Trophoblast cell (in vitro differentiated cells and primary cell): Measurements from ENCODE around the gene MAML1.

ENCODE experiments used
- DNase-seq, 2 donors: peaks; one replicate each; pipeline ENCODE4 v3.0.0-alpha.2; 2016
- H2AFZ ChIP-seq: 2 replicates; pipeline ENCODE4 v1.6.1; 2013; ENCODE audit warnings: low read length, moderate library complexity, mild to moderate bottlenecking; ENCODE audit not compliant: insufficient read depth, poor library complexity
- H2AK5ac ChIP-seq: 2 replicates; pipeline ENCODE4 v1.6.1; 2013; ENCODE audit warnings: mild to moderate bottlenecking, low read length
- H2BK120ac ChIP-seq: 2 replicates; pipeline ENCODE4 v1.6.1; 2013; ENCODE audit warnings: low read length, mild to moderate bottlenecking, moderate library complexity; ENCODE audit not compliant: insufficient read depth, poor library complexity
- H2BK12ac ChIP-seq: 2 replicates; pipeline ENCODE4 v1.6.1; 2013; ENCODE audit warnings: mild to moderate bottlenecking, low read length, moderate library complexity
- H2BK5ac ChIP-seq: 2 replicates; pipeline ENCODE4 v1.6.1; 2013; ENCODE audit warnings: low read length, low read depth, moderate library complexity, mild to moderate bottlenecking; ENCODE audit not compliant: poor library complexity
- H3K14ac ChIP-seq: 2 replicates; pipeline ENCODE4 v1.6.1; 2013; ENCODE audit warnings: mild to moderate bottlenecking, low read length
- H3K18ac ChIP-seq: 2 replicates; pipeline ENCODE4 v1.6.1; 2013; ENCODE audit warnings: mild to moderate bottlenecking, low read length
- H3K23ac ChIP-seq: 2 replicates; pipeline ENCODE4 v1.6.1; 2013; ENCODE audit warnings: low read length
- H3K27ac ChIP-seq: 2 replicates; pipeline ENCODE4 v1.5.1; 2013; ENCODE audit warnings: low read depth, mild to moderate bottlenecking, inconsistent platforms, low read length, moderate library complexity
- H3K27me3 ChIP-seq: 2 replicates; pipeline ENCODE4 v1.6.1; 2013; ENCODE audit warnings: inconsistent platforms, mild to moderate bottlenecking, low read length, moderate library complexity; ENCODE audit not compliant: insufficient read depth
- H3K36me3 ChIP-seq, 2 experiments: 1 replicate in 1 of 2; 2 replicates in 1 of 2; pipeline ENCODE4 v1.6.1; 2013; ENCODE audit warnings: low read length in 2 of 2, mild to moderate bottlenecking in 2 of 2, moderate library complexity in 1 of 2; ENCODE audit not compliant: insufficient read depth in 2 of 2, control insufficient read depth in 1 of 2
- H3K4ac ChIP-seq: 2 replicates; pipeline ENCODE4 v1.6.1; 2013; ENCODE audit warnings: low read depth, mild to moderate bottlenecking, low read length, moderate library complexity
- H3K4me1 ChIP-seq, 2 experiments: 1 replicate in 1 of 2; 2 replicates in 1 of 2; pipeline ENCODE4 v1.6.1; 2013; ENCODE audit warnings: low read length in 2 of 2, mild to moderate bottlenecking in 2 of 2, moderate library complexity in 1 of 2; ENCODE audit not compliant: insufficient read depth in 2 of 2, control insufficient read depth in 1 of 2
- H3K4me2 ChIP-seq: 2 replicates; pipeline ENCODE4 v1.6.1; 2013; ENCODE audit warnings: inconsistent platforms, mild to moderate bottlenecking, low read length, moderate library complexity
- H3K4me3 ChIP-seq: 2 replicates; pipeline ENCODE4 v1.5.1; 2013; ENCODE audit warnings: mild to moderate bottlenecking, low read depth, low read length, inconsistent platforms
- H3K79me1 ChIP-seq: one replicate; pipeline ENCODE4 v1.6.1; 2013; ENCODE audit warnings: low read length
- H3K79me2 ChIP-seq: 2 replicates; pipeline ENCODE4 v1.6.1; 2013; ENCODE audit warnings: low read length, mild to moderate bottlenecking; ENCODE audit not compliant: control insufficient read depth, insufficient read depth, poor library complexity
- H3K9ac ChIP-seq: 2 replicates; pipeline ENCODE4 v1.6.1; 2013; ENCODE audit warnings: mild to moderate bottlenecking, low read length
- H3K9me3 ChIP-seq: 2 replicates; pipeline ENCODE4 v1.6.1; 2013; ENCODE audit warnings: low read depth, mild to moderate bottlenecking, control low read depth, inconsistent platforms, low read length; ENCODE audit not compliant: insufficient read depth
- H4K12ac ChIP-seq: 2 replicates; pipeline ENCODE4 v1.6.1; 2013; ENCODE audit warnings: low read depth, mild to moderate bottlenecking, low read length, moderate library complexity
- H4K8ac ChIP-seq: 2 replicates; pipeline ENCODE4 v1.6.1; 2013; ENCODE audit warnings: low read depth, mild to moderate bottlenecking, low read length, moderate library complexity
- H4K91ac ChIP-seq: one replicate; pipeline ENCODE4 v1.6.1; 2013; ENCODE audit warnings: low read depth, mild to moderate bottlenecking, low read length, moderate library complexity
- WGBS: extraction: QIAGEN DNeasy Blood & Tissue Kit; methylation state at CpG from one replicate; pipeline ENCODE4 v1.1.7; 2013; ENCODE audit warnings: missing lambda C conversion rate; ENCODE audit not compliant: insufficient read length, insufficient coverage; ENCODE audit errors: extremely low coverage; 5-methylcytosine and 5-hydroxymethylcytosine counted together

MAML1 gene

GRCh38 chr5:179766021-179766725 lies 33.6 kb downstream of the MAML1 start:
- Histone ChIP-seq H3K9ac (no peak overlapping the region), H3K18ac (peak overlapping the region; percentile 83), H3K36me3 (peaks cover 20 to 30% of the 10 kb centered on the region in 2 experiments), H2BK12ac (peak overlapping the region; percentile 96), H2AK5ac (peak overlapping the region; percentile 92), H2BK120ac (peak overlapping the region; percentile 84), H3K4me1 (peaks cover 20 to 38% of the 10 kb centered on the region in 2 experiments), H3K4ac (peak overlapping the region; percentile 65), H3K27me3 (no peaks in the 10 kb centered on the region), H3K9me3 (no peaks in the 10 kb centered on the region), H3K79me2 (peaks cover 8% of the 10 kb centered on the region), H2BK5ac (peak overlapping the region; percentile 83), H3K4me3 (no peak overlapping the region), H4K8ac (peak overlapping the region; percentile 64), H3K27ac (peak overlapping the region; percentile 95), H3K4me2 (peak overlapping the region; percentile 24), H3K79me1 (peaks cover 18% of the 10 kb centered on the region), H3K23ac (no peak overlapping the region), H2AFZ (no peak overlapping the region), H4K12ac (peak overlapping the region; percentile 68), H4K91ac (peak overlapping the region; percentile 94), H3K14ac (peak overlapping the region; percentile 93)
- DNase-seq = no peak
- no CpG with 5 or more reads among the region's 20 CpGs for WGBS

- Histone ChIP-seq H2BK12ac (no peak overlapping the region), H3K79me1 (peaks cover 18% of the 10 kb centered on the region), H3K4ac (no peak overlapping the region), H3K27ac (peak overlapping the region; percentile 95), H3K9ac (no peak overlapping the region), H3K27me3 (no peaks in the 10 kb centered on the region), H3K4me1 (peaks cover 20 to 38% of the 10 kb centered on the region in 2 experiments), H3K4me2 (peak overlapping the region; percentile 24), H4K91ac (peak overlapping the region; percentile 94), H3K36me3 (peaks cover 26 to 38% of the 10 kb centered on the region in 2 experiments), H3K9me3 (no peaks in the 10 kb centered on the region), H3K4me3 (no peak overlapping the region), H2BK5ac (no peak overlapping the region), H2AFZ (no peak overlapping the region), H3K23ac (no peak overlapping the region), H3K79me2 (peaks cover 8% of the 10 kb centered on the region), H3K14ac (no peak overlapping the region), H4K8ac (no peak overlapping the region), H4K12ac (no peak overlapping the region), H2BK120ac (no peak overlapping the region), H2AK5ac (no peak overlapping the region), H3K18ac (no peak overlapping the region)
- WGBS = no CpG with 5 or more reads among the region's 12 CpGs
- no peak for DNase-seq
Measured at GRCh38 chr5:179766726-179767455, 34.3 kb downstream of the MAML1 start.

GRCh38 chr5:179767496-179768100 lies 35.0 kb downstream of the MAML1 start:
- no peak overlapping the region for H3K4ac ChIP-seq
- WGBS = no CpG with 5 or more reads among the region's 9 CpGs

GRCh38 chr5:179768326-179769085 lies 35.9 kb downstream of the MAML1 start:
- H2BK120ac ChIP-seq = no peak overlapping the region
- H4K12ac ChIP-seq = no peak overlapping the region
- no peaks in the 10 kb centered on the region for H3K27me3 ChIP-seq
- no peak overlapping the region for H4K8ac ChIP-seq
- H3K79me1 ChIP-seq = peaks cover 17% of the 10 kb centered on the region
- no peak overlapping the region for H2AFZ ChIP-seq
- no CpG with 5 or more reads among the region's 18 CpGs for WGBS
- DNase-seq = peak; percentile 70 to 84
- H3K36me3 ChIP-seq = peaks cover 41 to 52% of the 10 kb centered on the region in 2 experiments
- no peak overlapping the region for H3K18ac ChIP-seq
- H3K23ac ChIP-seq = no peak overlapping the region
- no peak overlapping the region for H2BK5ac ChIP-seq
- H2AK5ac ChIP-seq = no peak overlapping the region
- H3K9me3 ChIP-seq = no peaks in the 10 kb centered on the region
- H3K27ac ChIP-seq = no peak overlapping the region
- H3K4me1 ChIP-seq = peaks cover 19 to 29% of the 10 kb centered on the region in 2 experiments
- no peak overlapping the region for H3K9ac ChIP-seq
- H3K4me2 ChIP-seq = no peak overlapping the region
- no peak overlapping the region for H3K4me3 ChIP-seq
- H4K91ac ChIP-seq = no peak overlapping the region
- H3K4ac ChIP-seq = no peak overlapping the region
- no peak overlapping the region for H3K14ac ChIP-seq
- no peak overlapping the region for H2BK12ac ChIP-seq
- H3K79me2 ChIP-seq = peaks cover 8% of the 10 kb centered on the region

More at GRCh38 chr5:179767496-179768100, 35.0 kb downstream of the MAML1 start:
- Histone ChIP-seq H3K4me1 (peaks cover 20 to 31% of the 10 kb centered on the region in 2 experiments), H3K9ac (no peak overlapping the region), H3K4me3 (no peak overlapping the region), H2AK5ac (no peak overlapping the region), H3K36me3 (peaks cover 32 to 44% of the 10 kb centered on the region in 2 experiments), H2BK12ac (no peak overlapping the region), H3K18ac (no peak overlapping the region), H3K27ac (no peak overlapping the region), H4K91ac (no peak overlapping the region), H3K4me2 (peak overlapping the region; percentile 28), H4K8ac (no peak overlapping the region), H4K12ac (no peak overlapping the region), H3K9me3 (no peaks in the 10 kb centered on the region), H3K14ac (no peak overlapping the region), H3K79me2 (peaks cover 8% of the 10 kb centered on the region), H3K27me3 (no peaks in the 10 kb centered on the region), H3K79me1 (peaks cover 18% of the 10 kb centered on the region), H2AFZ (no peak overlapping the region), H2BK5ac (no peak overlapping the region), H3K23ac (no peak overlapping the region), H2BK120ac (no peak overlapping the region)
- no peak for DNase-seq
